ENCODE results near the gene ATXN7L1. TPM values are rescaled to one million over a fixed set of nuclear protein-coding genes. Genes with fewer than 3 reads are reported as not detected.

Gene ATXN7L1
- total RNA-seq, 2 donors from 2014 or later = 5.7 to 6.0 TPM

- intact Hi-C loops (cut with DNase I) = no loop called here
- DNase-seq = no peak
- ATAC-seq = no peak
These were observed 285.6 kb downstream of the ATXN7L1 start for GRCh38 chr7:105590793-105591192.

- DNase-seq (peak; percentile 44), ATAC-seq (peak; percentile 85 to 86)
- intact Hi-C loops (cut with DNase I) = no loop called here
These were observed 286.9 kb downstream of the ATXN7L1 start for GRCh38 chr7:105589356-105590077.

GRCh38 chr7:105587909-105588635 lies 288.3 kb downstream of the ATXN7L1 start:
- intact Hi-C loops (cut with DNase I) = no loop called here
- ATAC-seq = no peak

GRCh38 chr7:105585850-105586500 lies 290.4 kb downstream of the ATXN7L1 start:
- intact Hi-C loops (cut with DNase I) = no loop called here
- DNase-seq = no peak
- ATAC-seq = no peak

More at GRCh38 chr7:105587909-105588635, 288.3 kb downstream of the ATXN7L1 start:
- DNase-seq = no peak

- ATAC-seq (no peak), DNase-seq (no peak)
- intact Hi-C loops (cut with DNase I) = no loop called here
These were observed 292.2 kb downstream of the ATXN7L1 start for GRCh38 chr7:105584165-105584564.

GRCh38 chr7:105583061-105583460 lies 293.3 kb downstream of the ATXN7L1 start:
- intact Hi-C loops (cut with DNase I) = no loop called here
- DNase-seq (no peak), ATAC-seq (no peak)

- DNase-seq (peak; percentile 59), ATAC-seq (peak; percentile 46 to 53)
- intact Hi-C loops (cut with DNase I) = no loop called here
These were observed 295.2 kb downstream of the ATXN7L1 start, which contains the start of gene EFCAB10 for GRCh38 chr7:105581066-105581811. Gene EFCAB10, minus strand, starts transcription at chr7:105581493. Its CDS starts 30 bp downstream, at chr7:105581463.

- ATAC-seq (no peak), DNase-seq (no peak)
- intact Hi-C loops (cut with DNase I) = no loop called here
These were observed 296.2 kb downstream of the ATXN7L1 start for GRCh38 chr7:105580022-105580740.

GRCh38 chr7:105578496-105578895 lies 297.9 kb downstream of the ATXN7L1 start:
- intact Hi-C loops (cut with DNase I) = no loop called here
- DNase-seq = no peak
- ATAC-seq = no peak

- intact Hi-C loops (cut with DNase I) = no loop called here
- ATAC-seq = no peak
- no peak for DNase-seq
These were observed 299.1 kb downstream of the ATXN7L1 start for GRCh38 chr7:105577251-105577650.

- no peak for ATAC-seq
- DNase-seq = no peak
These were observed 304.5 kb downstream of the ATXN7L1 start for GRCh38 chr7:105571891-105572290.

GRCh38 chr7:105567821-105568220 lies 308.6 kb downstream of the ATXN7L1 start:
- intact Hi-C loops (cut with DNase I) = no loop called here
- ATAC-seq = no peak
- DNase-seq = no peak

More at GRCh38 chr7:105571891-105572290, 304.5 kb downstream of the ATXN7L1 start:
- intact Hi-C loops (cut with DNase I) = no loop called here

GRCh38 chr7:105567024-105567423 lies 309.4 kb downstream of the ATXN7L1 start:
- DNase-seq = no peak
- intact Hi-C loops (cut with DNase I) = no loop called here
- no peak for ATAC-seq

GRCh38 chr7:105565190-105565589 lies 311.2 kb downstream of the ATXN7L1 start:
- no peak for DNase-seq
- no peak for ATAC-seq
- intact Hi-C loops (cut with DNase I) = no loop called here

- DNase-seq (no peak), ATAC-seq (no peak)
- intact Hi-C loops (cut with DNase I) = no loop called here
These were observed 316.5 kb downstream of the ATXN7L1 start for GRCh38 chr7:105559926-105560325.
